HG02588 (cell line): Measurements from ENCODE around the gene SCYGR3.

Experiments used
- ATAC-seq: cut with Tn5 transposase; IDR thresholded peaks from one replicate; pipeline ENCODE4 v1.9.1; 2021; ENCODE audit warnings: mild to moderate bottlenecking, moderate library complexity; ENCODE audit not compliant: unreplicated experiment

SCYGR3 gene

GRCh38 chr2:227565080-227565479, 49.6 kb downstream of the SCYGR3 start:
- ATAC-seq, result no peak
